Vagina (tissue), 2 donors: ENCODE data around the gene PADI2.

Experiments used
- POLR2A ChIP-seq, 2 donors: fragments of 450-650 bp; IDR thresholded peaks; one replicate each; pipeline ENCODE4 v1.6.1; 2017; ENCODE audit warnings: antibody characterized with exemption in 2 of 2, mild to moderate bottlenecking in 2 of 2, moderate library complexity in 2 of 2
- POLR2AphosphoS5 ChIP-seq, 2 donors: sonication (generic); formaldehyde crosslinking; IDR thresholded peaks; one replicate each; pipeline ENCODE4 v1.9.0; 2017; ENCODE audit warnings: antibody characterized with exemption in 2 of 2, mild to moderate bottlenecking in 2 of 2, low read depth in 1 of 2; ENCODE audit not compliant: insufficient read depth in 1 of 2
- TF ChIP-seq, protein P1 (sequence below), 3 experiments: fragments of 450-650 bp in 2 of 3; fragments of 200-600 bp in 1 of 3; sonication (generic) in 1 of 3; IDR thresholded peaks; one replicate each; pipeline ENCODE4 v1.5.1; 2017 to 2019; ENCODE audit warnings: antibody characterized with exemption in 3 of 3, mild to moderate bottlenecking in 2 of 3, moderate library complexity in 2 of 3

- TF ChIP-seq POLR2A (IDR thresholded peaks at IDR 0.05) (no peak), POLR2AphosphoS5 (IDR thresholded peaks at IDR 0.05; ENCODE audit: insufficient read depth in 1 of 2, low read depth in 1 of 2) (no peak)
- TF ChIP-seq, protein P1, sequence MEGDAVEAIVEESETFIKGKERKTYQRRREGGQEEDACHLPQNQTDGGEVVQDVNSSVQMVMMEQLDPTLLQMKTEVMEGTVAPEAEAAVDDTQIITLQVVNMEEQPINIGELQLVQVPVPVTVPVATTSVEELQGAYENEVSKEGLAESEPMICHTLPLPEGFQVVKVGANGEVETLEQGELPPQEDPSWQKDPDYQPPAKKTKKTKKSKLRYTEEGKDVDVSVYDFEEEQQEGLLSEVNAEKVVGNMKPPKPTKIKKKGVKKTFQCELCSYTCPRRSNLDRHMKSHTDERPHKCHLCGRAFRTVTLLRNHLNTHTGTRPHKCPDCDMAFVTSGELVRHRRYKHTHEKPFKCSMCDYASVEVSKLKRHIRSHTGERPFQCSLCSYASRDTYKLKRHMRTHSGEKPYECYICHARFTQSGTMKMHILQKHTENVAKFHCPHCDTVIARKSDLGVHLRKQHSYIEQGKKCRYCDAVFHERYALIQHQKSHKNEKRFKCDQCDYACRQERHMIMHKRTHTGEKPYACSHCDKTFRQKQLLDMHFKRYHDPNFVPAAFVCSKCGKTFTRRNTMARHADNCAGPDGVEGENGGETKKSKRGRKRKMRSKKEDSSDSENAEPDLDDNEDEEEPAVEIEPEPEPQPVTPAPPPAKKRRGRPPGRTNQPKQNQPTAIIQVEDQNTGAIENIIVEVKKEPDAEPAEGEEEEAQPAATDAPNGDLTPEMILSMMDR (IDR thresholded peaks at IDR 0.05) = no peak
Observed at GRCh38 chr1:17165823-17166222, 46.6 kb upstream of the PADI2 start.
